ENCODE results near the gene ARMC3.

The ARMC3 gene

DNA sequence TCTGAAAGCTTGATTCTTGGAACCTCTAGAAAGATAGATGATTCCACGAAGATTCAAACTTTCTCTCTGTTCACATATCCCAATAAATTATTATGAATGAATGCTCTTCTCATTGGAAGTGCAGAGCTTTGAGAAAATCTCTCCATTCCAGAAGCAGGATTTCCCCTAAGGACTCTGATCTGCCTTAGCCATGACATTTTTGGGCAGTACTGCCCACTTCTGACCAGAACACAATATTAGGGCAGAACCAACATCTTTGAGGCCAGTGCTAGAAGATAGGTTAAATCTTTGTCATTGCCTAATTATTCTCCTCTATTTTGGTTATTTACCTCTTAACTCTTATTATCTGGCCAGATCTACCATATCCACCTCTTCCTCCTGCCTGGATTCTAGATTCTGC is 49.9 kb downstream of the ARMC3 start:
- DNase-seq (ENCODE audit: low read depth) = no peak
- H3K4me3 ChIP-seq (ENCODE audit: low read length) = no peak overlapping the region
- no peak; the same call in 1 of the 2 replicates for TF ChIP-seq CTCF (conservative IDR thresholded peaks at IDR 0.05; ENCODE audit: low read length)

GRCh38 chr10:22978287-22978686 is 50.4 kb downstream of the ARMC3 start:
- no peak overlapping the region for H3K4me3 ChIP-seq (ENCODE audit: low read length)
- TF ChIP-seq CTCF (conservative IDR thresholded peaks at IDR 0.05; ENCODE audit: low read length) = no peak
- no peak for DNase-seq (ENCODE audit: low read depth)

- DNase-seq (ENCODE audit: low read depth) = no peak
- TF ChIP-seq CTCF (conservative IDR thresholded peaks at IDR 0.05; ENCODE audit: low read length) = no peak
- no peak overlapping the region for H3K4me3 ChIP-seq (ENCODE audit: low read length)
Measured at GRCh38 chr10:22978918-22979317, 51.1 kb downstream of the ARMC3 start.

DNA sequence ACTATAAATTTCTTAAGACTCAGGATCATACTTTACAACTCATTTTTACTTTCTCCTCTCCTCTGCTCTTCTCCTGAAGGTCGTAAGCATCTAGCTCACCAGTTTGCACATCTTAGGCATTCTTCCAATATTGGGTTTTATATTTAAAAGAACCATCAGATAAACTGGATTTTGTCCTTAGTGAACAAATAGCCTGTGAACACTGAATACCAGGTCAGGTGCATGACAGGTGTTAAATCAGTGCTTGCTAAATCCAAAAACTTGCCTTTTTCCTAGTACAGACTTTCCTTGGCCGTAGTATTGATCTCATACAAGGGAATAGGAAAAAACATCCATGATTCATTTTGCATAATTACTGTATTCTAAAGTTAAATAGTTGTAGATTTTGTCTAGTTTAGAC is 53.0 kb downstream of the ARMC3 start:
- DNase-seq (ENCODE audit: low read depth) = no peak
- no peak for TF ChIP-seq CTCF (conservative IDR thresholded peaks at IDR 0.05; ENCODE audit: low read length)
- no peak overlapping the region for H3K4me3 ChIP-seq (ENCODE audit: low read length)

DNA sequence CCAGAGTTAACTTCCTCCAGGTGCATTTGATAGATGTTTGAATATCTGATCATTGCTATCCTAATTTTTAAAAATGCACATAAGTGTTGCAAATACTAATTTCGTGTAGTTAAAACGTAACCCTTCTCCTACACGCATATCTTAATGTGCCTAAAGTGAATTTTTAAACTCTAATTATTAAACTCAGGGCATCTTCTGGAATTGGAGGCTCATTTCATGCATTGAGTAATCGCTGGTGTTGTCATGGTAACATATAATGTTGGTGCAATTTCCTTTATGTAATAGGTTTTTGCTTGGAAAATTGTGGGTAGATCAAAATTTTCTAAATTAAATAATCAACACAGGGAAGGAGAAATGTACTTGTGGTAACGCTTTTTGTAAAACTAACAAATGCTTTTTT is 56.2 kb downstream of the ARMC3 start:
- no peak overlapping the region for H3K4me3 ChIP-seq (ENCODE audit: low read length)
- DNase-seq (ENCODE audit: low read depth) = peak; percentile 12
- TF ChIP-seq CTCF (conservative IDR thresholded peaks at IDR 0.05; ENCODE audit: low read length) = no peak

- peak; percentile 44 for DNase-seq (ENCODE audit: low read depth)
- no peak overlapping the region for H3K4me3 ChIP-seq (ENCODE audit: low read length)
- peak; percentile 56 for TF ChIP-seq CTCF (conservative IDR thresholded peaks at IDR 0.05; ENCODE audit: low read length)
Measured at GRCh38 chr10:22986771-22987542, 59.1 kb downstream of the ARMC3 start.

- DNase-seq (ENCODE audit: low read depth) = peak; percentile 50
- peak; percentile 98 for TF ChIP-seq CTCF (conservative IDR thresholded peaks at IDR 0.05; ENCODE audit: low read length)
- no peak overlapping the region for H3K4me3 ChIP-seq (ENCODE audit: low read length)
Measured at GRCh38 chr10:22988581-22989360, 60.9 kb downstream of the ARMC3 start.

All from AG10803 (cell line).